Stomach smooth muscle (tissue), 2 donors: ENCODE data around the gene CNKSR2.

ENCODE experiments used
- H3K27ac ChIP-seq: one replicate; pipeline ENCODE4 v1.7.0; 2013; ENCODE audit warnings: mild to moderate bottlenecking, low read length, inconsistent platforms
- H3K27me3 ChIP-seq, 2 donors: one replicate each; pipeline ENCODE4 v1.7.0; 2013; ENCODE audit warnings: low read length in 2 of 2; ENCODE audit not compliant: insufficient read depth in 2 of 2, control insufficient read depth in 1 of 2
- H3K36me3 ChIP-seq, 2 donors: one replicate each; pipeline ENCODE4 v1.7.0; 2013; ENCODE audit warnings: low read length in 2 of 2; ENCODE audit not compliant: control insufficient read depth in 2 of 2, insufficient read depth in 2 of 2
- H3K4me1 ChIP-seq: one replicate; pipeline ENCODE4 v1.7.0; 2013; ENCODE audit warnings: low read length; ENCODE audit not compliant: control insufficient read depth, insufficient read depth
- H3K4me3 ChIP-seq, 2 donors: one replicate each; pipeline ENCODE4 v1.7.0; 2013; ENCODE audit warnings: low read length in 2 of 2
- H3K9ac ChIP-seq, 2 donors: one replicate each; pipeline ENCODE4 v1.7.0; 2013; ENCODE audit warnings: low read length in 2 of 2, mild to moderate bottlenecking in 1 of 2
- H3K9me3 ChIP-seq, 2 donors: one replicate each; pipeline ENCODE4 v1.7.0; 2013; ENCODE audit warnings: low read length in 2 of 2; ENCODE audit not compliant: control insufficient read depth in 2 of 2
- donor health status: healthy.
- donor health status: Pancreatic carcinoma.

Gene CNKSR2

DNA sequence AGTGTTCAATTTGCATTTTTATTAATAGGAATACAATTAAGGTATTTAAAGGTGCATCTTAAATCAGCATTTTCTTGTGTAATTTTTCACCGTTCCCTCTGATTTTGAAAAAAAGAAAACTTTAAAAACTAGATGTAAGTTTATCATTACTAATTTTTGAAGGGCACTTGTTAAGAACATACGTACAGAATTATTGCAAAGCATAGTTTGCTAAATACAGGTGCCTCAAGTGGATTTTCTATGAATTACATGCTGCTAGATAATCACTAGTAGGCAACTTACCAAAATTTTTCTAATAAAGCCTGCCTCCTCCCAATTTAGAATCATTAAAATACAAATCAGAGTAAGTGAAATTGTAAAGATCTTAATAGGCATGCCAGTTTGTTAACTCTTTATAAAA lies 8.5 kb downstream of the CNKSR2 start:
- no peaks in the 10 kb centered on the region for H3K4me1 ChIP-seq
- H3K9me3 ChIP-seq, result no peaks in the 10 kb centered on the region
- H3K9ac ChIP-seq, result no peak overlapping the region
- no peaks in the 10 kb centered on the region for H3K36me3 ChIP-seq
- H3K4me3 ChIP-seq, result no peak overlapping the region
- H3K27ac ChIP-seq, result no peak overlapping the region
- H3K27me3 ChIP-seq, result no peaks in the 10 kb centered on the region

DNA sequence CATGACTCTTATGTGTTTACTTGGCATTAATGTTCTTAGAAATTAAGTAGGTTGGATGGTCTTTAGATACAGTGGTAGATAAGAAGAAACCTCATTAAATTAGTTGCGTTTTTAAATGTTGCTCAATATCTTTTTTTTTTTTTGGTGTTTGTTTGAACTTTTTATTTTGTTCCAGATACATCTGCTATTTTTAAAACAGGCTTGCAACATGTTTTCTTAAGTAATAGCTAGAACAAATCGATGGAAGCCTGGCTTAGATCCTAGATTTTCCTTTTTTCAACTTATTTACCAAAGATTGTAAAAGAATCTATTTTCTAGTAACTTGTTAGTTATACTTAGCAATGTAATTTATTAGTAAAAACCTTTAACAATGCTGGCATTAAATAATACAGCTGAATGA lies 9.3 kb downstream of the CNKSR2 start:
- H3K36me3 ChIP-seq, result no peaks in the 10 kb centered on the region
- no peaks in the 10 kb centered on the region for H3K27me3 ChIP-seq
- H3K4me1 ChIP-seq, result no peaks in the 10 kb centered on the region
- no peaks in the 10 kb centered on the region for H3K9me3 ChIP-seq
- H3K9ac ChIP-seq, result no peak overlapping the region
- no peak overlapping the region for H3K4me3 ChIP-seq
- H3K27ac ChIP-seq, result no peak overlapping the region

DNA sequence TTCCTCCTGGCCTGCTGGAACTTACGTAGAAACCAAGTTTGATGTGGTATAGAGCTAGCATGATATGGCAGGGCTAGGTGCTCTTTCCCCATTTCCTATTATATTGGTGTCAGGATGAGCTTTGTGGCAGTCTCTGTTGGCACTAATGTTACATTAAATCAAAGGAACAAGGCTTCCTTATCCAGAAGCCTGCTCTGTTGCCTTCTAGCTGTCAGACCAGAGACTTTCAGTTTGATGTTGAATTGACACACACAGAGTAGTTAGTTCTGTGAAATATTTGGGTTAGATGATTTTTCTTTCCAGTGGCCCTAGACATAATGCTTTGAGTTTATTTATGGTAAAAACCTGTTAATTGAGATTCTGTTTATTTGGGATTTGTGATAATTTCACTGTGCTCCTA lies 10.0 kb downstream of the CNKSR2 start:
- H3K4me1 ChIP-seq, result no peaks in the 10 kb centered on the region
- no peak overlapping the region for H3K9ac ChIP-seq
- H3K27ac ChIP-seq, result no peak overlapping the region

DNA sequence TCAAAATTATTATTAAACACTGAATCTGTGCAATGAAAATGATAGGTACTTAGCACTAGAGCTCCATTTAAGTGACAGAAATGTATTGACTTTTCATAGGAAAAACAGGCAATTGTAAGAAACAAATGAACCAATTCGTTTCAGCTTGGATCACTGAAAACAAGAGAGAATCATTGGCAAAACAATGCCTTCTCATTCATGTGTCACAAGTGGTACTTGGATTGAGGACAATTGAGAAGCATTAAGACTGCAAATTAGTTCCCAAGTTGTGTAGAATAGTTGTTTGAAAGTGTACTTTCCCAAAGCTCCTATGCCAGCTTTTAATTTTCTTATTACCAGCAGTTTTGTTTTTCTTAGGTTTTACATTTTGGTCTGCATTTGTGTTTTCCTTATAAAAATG lies 20.6 kb downstream of the CNKSR2 start:
- H3K4me3 ChIP-seq, result no peak overlapping the region
- no peaks in the 10 kb centered on the region for H3K27me3 ChIP-seq
- no peak overlapping the region for H3K27ac ChIP-seq
- H3K4me1 ChIP-seq, result no peaks in the 10 kb centered on the region
- no peak overlapping the region for H3K9ac ChIP-seq
- no peaks in the 10 kb centered on the region for H3K9me3 ChIP-seq
- no peaks in the 10 kb centered on the region for H3K36me3 ChIP-seq

More for the DNA sequence above, 10.0 kb downstream of the CNKSR2 start:
- Histone ChIP-seq H3K27me3 (no peaks in the 10 kb centered on the region), H3K36me3 (no peaks in the 10 kb centered on the region), H3K4me3 (no peak overlapping the region), H3K9me3 (no peaks in the 10 kb centered on the region)

DNA sequence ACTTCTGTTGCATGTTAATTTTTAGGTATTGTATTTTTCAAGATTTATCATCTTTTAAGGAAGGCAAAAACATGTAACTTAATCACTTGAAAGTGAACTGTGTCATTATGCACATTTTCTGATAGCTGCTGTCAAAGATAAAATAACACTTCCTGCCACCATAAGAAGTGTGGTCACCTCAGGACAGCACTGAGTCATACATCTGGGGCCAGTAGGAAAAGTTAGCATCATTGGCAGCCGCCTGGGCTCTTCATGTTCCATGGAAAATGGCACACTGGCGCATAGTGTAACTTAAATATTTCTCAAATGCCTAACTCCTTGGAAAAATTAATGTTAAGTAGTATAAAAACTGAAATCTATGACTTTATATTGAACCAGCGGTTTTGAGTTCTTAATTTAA lies 24.2 kb downstream of the CNKSR2 start:
- no peaks in the 10 kb centered on the region for H3K4me1 ChIP-seq
- H3K27me3 ChIP-seq, result no peaks in the 10 kb centered on the region
- no peaks in the 10 kb centered on the region for H3K9me3 ChIP-seq
- no peak overlapping the region for H3K27ac ChIP-seq
- H3K9ac ChIP-seq, result no peak overlapping the region
- H3K36me3 ChIP-seq, result no peaks in the 10 kb centered on the region
- no peak overlapping the region for H3K4me3 ChIP-seq

DNA sequence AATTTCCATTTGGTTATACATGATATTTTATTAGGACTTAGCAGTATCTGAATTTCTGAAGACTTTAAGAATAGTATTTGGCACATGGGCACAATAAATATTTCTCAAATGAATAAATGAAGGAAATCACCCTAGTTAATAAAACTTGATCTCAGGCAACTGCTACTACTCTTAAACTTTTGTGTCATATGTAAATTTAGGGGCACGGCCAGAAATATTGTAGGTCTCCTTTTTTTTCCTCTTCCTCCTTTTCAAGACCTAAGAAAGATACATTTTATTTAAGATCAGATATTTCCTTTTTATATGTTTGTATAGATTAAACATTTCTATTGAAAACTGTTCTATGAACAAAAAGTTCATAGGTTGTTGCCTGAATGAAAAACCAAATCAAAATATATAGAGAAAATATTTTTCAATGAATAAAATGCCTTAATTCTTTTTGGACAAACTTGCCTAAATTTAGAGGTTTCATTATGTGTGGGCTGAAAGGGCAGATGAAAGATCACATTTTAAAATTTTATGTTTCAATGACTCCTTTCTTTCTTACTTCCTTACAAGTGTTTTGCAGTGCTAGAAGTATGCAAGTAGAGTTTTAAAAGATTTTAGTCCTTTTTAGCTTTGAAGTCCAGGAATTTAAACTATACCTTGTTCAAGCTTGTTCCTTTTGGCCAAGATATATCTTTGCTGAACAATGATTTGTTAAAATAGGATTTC lies 26.3 kb downstream of the CNKSR2 start:
- Histone ChIP-seq H3K27ac (no peak overlapping the region), H3K9me3 (no peaks in the 10 kb centered on the region), H3K27me3 (no peaks in the 10 kb centered on the region), H3K4me1 (no peaks in the 10 kb centered on the region), H3K9ac (no peak overlapping the region), H3K4me3 (no peak overlapping the region), H3K36me3 (no peaks in the 10 kb centered on the region)

DNA sequence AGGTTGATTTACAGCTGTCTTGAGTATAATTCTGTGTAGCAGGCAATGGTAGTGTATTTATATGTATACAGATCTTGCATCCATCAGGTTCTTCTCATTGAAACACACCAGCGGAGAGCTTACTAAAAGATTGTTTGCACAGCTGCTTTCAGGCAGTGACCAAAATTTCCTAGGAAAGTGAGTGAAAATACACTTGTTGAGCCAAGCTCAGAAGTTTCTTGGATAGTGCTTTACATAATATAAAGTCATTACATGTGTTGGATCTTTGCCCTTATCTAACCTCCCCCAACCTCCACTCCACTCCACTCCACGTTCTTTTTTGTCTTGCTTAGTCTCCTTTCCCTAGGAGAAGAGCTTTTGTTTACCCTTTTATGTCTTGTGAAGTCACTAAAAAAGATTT lies 34.1 kb downstream of the CNKSR2 start:
- Histone ChIP-seq H3K9ac (no peak overlapping the region), H3K27me3 (no peaks in the 10 kb centered on the region), H3K4me1 (no peaks in the 10 kb centered on the region), H3K4me3 (no peak overlapping the region), H3K36me3 (no peaks in the 10 kb centered on the region), H3K9me3 (no peaks in the 10 kb centered on the region), H3K27ac (no peak overlapping the region)

DNA sequence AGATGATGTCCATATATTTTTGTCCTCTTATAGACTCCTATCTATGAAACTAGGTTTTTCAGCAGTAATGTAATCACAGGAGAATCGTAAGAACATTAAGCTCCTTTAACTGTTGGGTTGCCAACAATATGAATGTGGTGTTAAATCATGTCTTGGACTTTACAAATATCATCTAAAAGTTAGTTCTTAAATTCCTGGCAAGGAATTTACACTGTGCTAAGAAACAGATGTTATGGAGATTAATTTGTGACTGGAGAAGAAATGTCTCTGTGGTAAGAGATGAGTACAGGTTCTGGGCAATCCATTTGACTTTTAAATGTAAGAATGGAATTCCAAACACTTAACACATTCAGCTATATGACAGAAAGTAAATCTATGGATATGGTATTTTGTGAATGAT lies 34.6 kb downstream of the CNKSR2 start:
- no peak overlapping the region for H3K9ac ChIP-seq

DNA sequence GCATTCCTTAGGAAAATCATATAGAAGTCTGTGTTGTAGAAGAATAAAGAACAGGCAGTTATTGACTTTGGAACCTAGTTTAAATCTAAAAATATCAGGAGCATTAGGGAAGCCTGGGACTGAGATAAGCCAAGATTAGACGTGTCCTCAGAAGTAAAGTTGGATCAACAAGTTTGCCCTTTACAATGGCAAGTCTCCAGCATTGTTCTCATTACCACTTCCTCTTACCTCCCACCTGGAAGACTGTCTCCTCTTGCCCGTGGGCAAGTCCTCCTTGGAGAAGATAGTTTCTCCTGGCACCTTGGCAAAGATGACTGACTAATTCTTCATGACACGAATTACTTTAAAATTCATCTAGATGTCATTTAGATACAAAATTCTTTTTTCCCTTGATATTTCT lies 37.8 kb downstream of the CNKSR2 start:
- Histone ChIP-seq H3K9ac (no peak overlapping the region), H3K4me1 (no peaks in the 10 kb centered on the region), H3K36me3 (no peaks in the 10 kb centered on the region), H3K27me3 (no peaks in the 10 kb centered on the region), H3K9me3 (no peaks in the 10 kb centered on the region), H3K4me3 (no peak overlapping the region), H3K27ac (no peak overlapping the region)

More for the DNA sequence above, 34.6 kb downstream of the CNKSR2 start:
- Histone ChIP-seq H3K27ac (no peak overlapping the region), H3K4me3 (no peak overlapping the region), H3K27me3 (no peaks in the 10 kb centered on the region), H3K36me3 (no peaks in the 10 kb centered on the region), H3K9me3 (no peaks in the 10 kb centered on the region), H3K4me1 (no peaks in the 10 kb centered on the region)

DNA sequence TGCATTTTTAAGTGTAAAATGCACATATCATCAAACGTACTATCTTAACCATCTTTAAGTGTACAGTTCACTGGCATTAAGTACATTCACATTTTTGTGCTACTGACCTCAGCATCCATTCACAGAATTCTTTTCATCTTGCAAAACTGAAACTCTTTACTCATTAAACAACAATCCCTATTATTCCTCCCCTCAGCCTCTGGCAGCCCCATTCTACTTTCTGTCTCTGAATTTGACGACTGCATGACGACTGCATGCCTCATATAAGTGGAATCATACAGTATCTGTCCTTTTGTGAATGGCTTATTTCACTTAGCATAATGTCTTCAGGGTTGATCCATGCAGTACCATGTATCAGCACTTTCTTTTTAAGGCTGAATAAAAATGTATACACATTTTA lies 38.7 kb downstream of the CNKSR2 start:
- H3K36me3 ChIP-seq, result no peaks in the 10 kb centered on the region
- H3K4me3 ChIP-seq, result no peak overlapping the region
- H3K9me3 ChIP-seq, result no peaks in the 10 kb centered on the region
- no peaks in the 10 kb centered on the region for H3K4me1 ChIP-seq
- H3K27me3 ChIP-seq, result no peaks in the 10 kb centered on the region
- no peak overlapping the region for H3K9ac ChIP-seq
- no peak overlapping the region for H3K27ac ChIP-seq

DNA sequence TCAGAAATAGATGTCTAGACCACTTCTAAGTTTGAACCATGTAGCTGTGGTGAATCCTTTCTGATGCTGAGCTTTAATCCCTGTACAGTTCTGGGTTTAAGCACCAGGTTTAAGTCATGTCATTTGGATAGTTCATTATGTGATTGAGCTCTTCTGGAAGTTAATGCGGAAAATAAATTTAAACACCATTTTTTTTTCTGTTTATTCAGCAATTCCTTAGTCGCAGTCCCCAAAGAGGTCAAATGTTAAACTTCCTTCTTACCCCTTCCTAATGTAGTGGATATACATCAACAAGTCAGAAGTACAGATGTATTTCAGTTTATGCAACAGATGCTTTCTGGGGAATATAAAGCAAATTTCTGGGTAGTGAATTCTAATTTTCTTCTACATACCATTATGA lies 52.9 kb downstream of the CNKSR2 start:
- H3K27ac ChIP-seq, result no peak overlapping the region
- H3K9me3 ChIP-seq, result no peaks in the 10 kb centered on the region
- H3K27me3 ChIP-seq, result no peaks in the 10 kb centered on the region
- no peak overlapping the region for H3K4me3 ChIP-seq
- no peaks in the 10 kb centered on the region for H3K4me1 ChIP-seq
- no peaks in the 10 kb centered on the region for H3K36me3 ChIP-seq
- H3K9ac ChIP-seq, result no peak overlapping the region
